ENCODE data around the gene CTBP2. TPM values are rescaled to one million over a fixed set of nuclear protein-coding genes. Genes with fewer than 3 reads are reported as not detected.

The CTBP2 gene
- total RNA-seq, 2 experiments from 2014 or later = 0.25 TPM; not detected in 1

GRCh38 chr10:125079091-125079600 lies 81.2 kb downstream of the CTBP2 start:
- H3K36me3 Mint-ChIP-seq = no peaks in the 10 kb centered on the region
- H3K4me1 Mint-ChIP-seq = no peaks in the 10 kb centered on the region
- no peaks in the 10 kb centered on the region for H3K9me3 Mint-ChIP-seq
- H3K4me3 Mint-ChIP-seq = no peak overlapping the region
- H3K27ac Mint-ChIP-seq = no peak overlapping the region
- H3K27me3 Mint-ChIP-seq = peaks cover 23% of the 10 kb centered on the region
- DNase-seq = no peak

GRCh38 chr10:125076891-125077541 lies 83.3 kb downstream of the CTBP2 start:
- no peak overlapping the region for H3K4me3 Mint-ChIP-seq
- H3K27me3 Mint-ChIP-seq = peaks cover 35% of the 10 kb centered on the region
- H3K9me3 Mint-ChIP-seq = no peaks in the 10 kb centered on the region

GRCh38 chr10:125076121-125076825 lies 84.1 kb downstream of the CTBP2 start:
- H3K9me3 Mint-ChIP-seq = no peaks in the 10 kb centered on the region
- peaks cover 35% of the 10 kb centered on the region for H3K27me3 Mint-ChIP-seq
- no peak for DNase-seq
- H3K36me3 Mint-ChIP-seq = no peaks in the 10 kb centered on the region
- H3K4me3 Mint-ChIP-seq = no peak overlapping the region
- H3K27ac Mint-ChIP-seq = no peak overlapping the region
- H3K4me1 Mint-ChIP-seq = no peaks in the 10 kb centered on the region

More at GRCh38 chr10:125076891-125077541, 83.3 kb downstream of the CTBP2 start:
- Mint-ChIP-seq H3K36me3 (no peaks in the 10 kb centered on the region), H3K27ac (no peak overlapping the region), H3K4me1 (no peaks in the 10 kb centered on the region)
- DNase-seq = no peak

- no peak overlapping the region for H3K4me3 Mint-ChIP-seq
- no peak for DNase-seq
- H3K27me3 Mint-ChIP-seq = peaks cover 45% of the 10 kb centered on the region
- no peak overlapping the region for H3K27ac Mint-ChIP-seq
- no peaks in the 10 kb centered on the region for H3K9me3 Mint-ChIP-seq
- no peaks in the 10 kb centered on the region for H3K4me1 Mint-ChIP-seq
- no peaks in the 10 kb centered on the region for H3K36me3 Mint-ChIP-seq
Observed at GRCh38 chr10:125073996-125074395, 86.4 kb downstream of the CTBP2 start.

GRCh38 chr10:125072794-125073193 lies 87.6 kb downstream of the CTBP2 start:
- no peaks in the 10 kb centered on the region for H3K9me3 Mint-ChIP-seq
- H3K4me3 Mint-ChIP-seq = no peak overlapping the region

GRCh38 chr10:125071008-125071407 lies 89.4 kb downstream of the CTBP2 start:
- H3K27ac Mint-ChIP-seq = no peak overlapping the region
- H3K4me3 Mint-ChIP-seq = no peak overlapping the region
- peaks cover 58% of the 10 kb centered on the region for H3K27me3 Mint-ChIP-seq
- H3K4me1 Mint-ChIP-seq = peaks cover 2% of the 10 kb centered on the region
- H3K36me3 Mint-ChIP-seq = no peaks in the 10 kb centered on the region
- no peaks in the 10 kb centered on the region for H3K9me3 Mint-ChIP-seq
- no peak for DNase-seq

More at GRCh38 chr10:125072794-125073193, 87.6 kb downstream of the CTBP2 start:
- DNase-seq = no peak
- Mint-ChIP-seq H3K27me3 (peaks cover 52% of the 10 kb centered on the region), H3K4me1 (no peaks in the 10 kb centered on the region), H3K36me3 (no peaks in the 10 kb centered on the region), H3K27ac (no peak overlapping the region)

- Mint-ChIP-seq H3K27me3 (peaks cover 47% of the 10 kb centered on the region), H3K4me3 (no peak overlapping the region), H3K36me3 (no peaks in the 10 kb centered on the region), H3K4me1 (peaks cover 18% of the 10 kb centered on the region), H3K27ac (no peak overlapping the region), H3K9me3 (no peaks in the 10 kb centered on the region)
- DNase-seq = no peak
Observed at GRCh38 chr10:125068406-125068805, 92.0 kb downstream of the CTBP2 start.

- no peak overlapping the region for H3K27ac Mint-ChIP-seq
- no peak for DNase-seq
- peaks cover 18% of the 10 kb centered on the region for H3K4me1 Mint-ChIP-seq
- H3K4me3 Mint-ChIP-seq = no peak overlapping the region
- peaks cover 46% of the 10 kb centered on the region for H3K27me3 Mint-ChIP-seq
- no peaks in the 10 kb centered on the region for H3K9me3 Mint-ChIP-seq
- H3K36me3 Mint-ChIP-seq = no peaks in the 10 kb centered on the region
Observed at GRCh38 chr10:125067764-125068163, 92.6 kb downstream of the CTBP2 start.

- no peak overlapping the region for H3K4me3 Mint-ChIP-seq
- H3K9me3 Mint-ChIP-seq = no peaks in the 10 kb centered on the region
- no peaks in the 10 kb centered on the region for H3K36me3 Mint-ChIP-seq
- no peak overlapping the region for H3K27ac Mint-ChIP-seq
- H3K27me3 Mint-ChIP-seq = peaks cover 49% of the 10 kb centered on the region
- DNase-seq = no peak
- H3K4me1 Mint-ChIP-seq = peaks cover 18% of the 10 kb centered on the region
Observed at GRCh38 chr10:125066764-125067450, 93.5 kb downstream of the CTBP2 start.

GRCh38 chr10:125064681-125065492 lies 95.5 kb downstream of the CTBP2 start:
- H3K27me3 Mint-ChIP-seq = peaks cover 66% of the 10 kb centered on the region
- H3K36me3 Mint-ChIP-seq = no peaks in the 10 kb centered on the region
- peak overlapping the region; percentile 50 for H3K27ac Mint-ChIP-seq
- peak overlapping the region; percentile 59 for H3K4me3 Mint-ChIP-seq
- peaks cover 18% of the 10 kb centered on the region for H3K4me1 Mint-ChIP-seq
- peak; percentile 38 for DNase-seq
- no peaks in the 10 kb centered on the region for H3K9me3 Mint-ChIP-seq

GRCh38 chr10:125063256-125063925 lies 97.0 kb downstream of the CTBP2 start:
- DNase-seq = no peak
- peaks cover 72% of the 10 kb centered on the region for H3K27me3 Mint-ChIP-seq
- no peak overlapping the region for H3K27ac Mint-ChIP-seq
- H3K9me3 Mint-ChIP-seq = no peaks in the 10 kb centered on the region
- H3K36me3 Mint-ChIP-seq = no peaks in the 10 kb centered on the region
- peaks cover 18% of the 10 kb centered on the region for H3K4me1 Mint-ChIP-seq
- H3K4me3 Mint-ChIP-seq = no peak overlapping the region

- Mint-ChIP-seq H3K36me3 (no peaks in the 10 kb centered on the region), H3K27ac (no peak overlapping the region), H3K9me3 (no peaks in the 10 kb centered on the region), H3K27me3 (peaks cover 72% of the 10 kb centered on the region), H3K4me1 (peaks cover 18% of the 10 kb centered on the region), H3K4me3 (no peak overlapping the region)
- no peak for DNase-seq
Observed at GRCh38 chr10:125062914-125063230, 97.5 kb downstream of the CTBP2 start.

GRCh38 chr10:125062227-125062913 lies 98.0 kb downstream of the CTBP2 start:
- no peak overlapping the region for H3K4me3 Mint-ChIP-seq
- no peaks in the 10 kb centered on the region for H3K9me3 Mint-ChIP-seq
- peaks cover 71% of the 10 kb centered on the region for H3K27me3 Mint-ChIP-seq
- H3K27ac Mint-ChIP-seq = no peak overlapping the region
- no peak for DNase-seq
- H3K36me3 Mint-ChIP-seq = no peaks in the 10 kb centered on the region
- peaks cover 18% of the 10 kb centered on the region for H3K4me1 Mint-ChIP-seq
